Jurkat, Clone E6-1 (cell line): ENCODE data around the gene DCTN2.
"Not testable (repeated sequence)": the region's sequence is repeated elsewhere in the genome, so short reads cannot be mapped to it uniquely, and the experiment has no call there.

ENCODE experiments used
- DNase-seq: peaks from one replicate; pipeline ENCODE4 v3.0.0-alpha.2; 2011; ENCODE audit warnings: low read depth, low spot score
- H3K4me3 ChIP-seq: 2 replicates; pipeline ENCODE4 v1.5.1; 2011; ENCODE audit warnings: mild to moderate bottlenecking, low read length, control low read depth, moderate library complexity

DCTN2 gene

DNA sequence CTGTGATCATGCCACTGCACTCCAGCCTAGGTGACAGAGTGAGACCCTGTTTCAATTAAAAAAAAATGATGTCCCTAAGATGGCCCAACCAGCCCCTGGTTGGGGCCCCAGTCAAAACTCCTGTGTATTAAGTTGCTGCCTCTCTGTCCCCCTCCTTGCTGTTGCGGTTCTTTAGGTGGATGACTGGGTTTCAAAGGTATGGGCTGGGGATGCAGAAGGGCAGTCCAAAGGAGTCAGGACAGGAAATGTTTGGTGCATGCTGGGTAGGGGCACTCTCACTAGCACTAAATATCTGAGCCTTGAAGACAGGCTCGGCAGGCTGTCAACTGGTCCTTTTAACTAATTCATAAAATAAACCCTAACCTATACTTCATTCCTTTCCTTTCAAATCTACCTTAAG lies 32.0 kb upstream of the DCTN2 start:
- DNase-seq: no peak
- no peak overlapping the region for H3K4me3 ChIP-seq

DNA sequence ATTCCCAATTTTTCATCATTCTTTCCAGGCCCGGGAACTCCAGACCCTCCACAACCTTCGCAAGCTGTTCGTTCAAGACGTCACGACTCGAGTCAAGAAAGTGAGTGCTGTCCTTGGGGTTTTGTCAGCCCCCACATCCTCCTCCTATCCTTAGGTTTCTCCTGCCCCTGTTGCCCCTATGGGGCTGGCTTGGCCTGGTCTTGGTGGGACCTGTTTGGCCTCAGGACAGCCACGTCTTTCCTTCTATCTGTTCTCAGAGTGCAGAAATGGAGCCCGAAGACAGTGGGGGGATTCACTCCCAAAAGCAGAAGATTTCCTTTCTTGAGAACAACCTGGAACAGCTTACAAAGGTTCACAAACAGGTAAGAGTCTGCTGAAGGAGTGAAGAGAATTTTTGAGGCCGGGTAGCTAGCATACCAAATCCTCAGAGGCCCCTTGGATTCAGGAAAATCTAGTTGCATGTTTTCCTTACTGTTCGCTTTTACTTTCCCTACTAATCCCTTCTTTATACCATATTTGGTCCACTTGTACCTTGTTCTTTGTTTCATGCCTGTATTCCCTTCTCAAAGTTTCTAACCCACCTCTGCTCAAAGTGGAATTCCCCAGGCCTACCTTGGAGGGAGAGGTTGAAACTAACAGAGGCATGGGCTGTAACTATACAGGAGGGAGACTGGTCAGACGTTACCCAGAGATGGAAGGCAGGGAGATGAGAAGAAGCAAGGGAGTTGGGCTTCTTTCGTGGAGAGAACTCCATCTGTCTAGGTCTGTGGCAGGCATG lies 31.2 kb upstream of the DCTN2 start:
- no peak for DNase-seq
- no peak overlapping the region for H3K4me3 ChIP-seq

GRCh38 chr12:57576613-57577160 lies 29.7 kb upstream of the DCTN2 start:
- DNase-seq: no peak
- no peak overlapping the region for H3K4me3 ChIP-seq

GRCh38 chr12:57575771-57576612 lies 29.0 kb upstream of the DCTN2 start:
- no peak overlapping the region for H3K4me3 ChIP-seq
- DNase-seq: no peak

DNA sequence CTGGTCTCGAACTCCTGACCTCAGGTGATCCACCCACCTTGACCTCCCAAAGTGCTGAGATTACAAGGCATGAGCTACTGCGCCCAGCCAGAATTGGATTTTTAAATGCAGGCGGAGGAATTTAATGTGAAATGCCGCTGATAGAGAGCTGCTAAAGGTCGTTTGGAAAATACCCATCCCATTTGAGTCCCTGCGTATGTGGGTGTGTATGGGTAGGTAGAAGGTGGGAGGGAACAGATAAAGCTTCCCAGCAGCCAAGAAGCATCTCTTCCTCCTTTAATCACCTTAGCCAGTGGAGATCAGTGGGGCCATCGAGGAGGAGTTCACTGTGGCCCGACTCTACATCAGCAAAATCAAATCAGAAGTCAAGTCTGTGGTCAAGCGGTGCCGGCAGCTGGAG lies 27.8 kb upstream of the DCTN2 start:
- DNase-seq: no peak
- H3K4me3 ChIP-seq: no peak overlapping the region

DNA sequence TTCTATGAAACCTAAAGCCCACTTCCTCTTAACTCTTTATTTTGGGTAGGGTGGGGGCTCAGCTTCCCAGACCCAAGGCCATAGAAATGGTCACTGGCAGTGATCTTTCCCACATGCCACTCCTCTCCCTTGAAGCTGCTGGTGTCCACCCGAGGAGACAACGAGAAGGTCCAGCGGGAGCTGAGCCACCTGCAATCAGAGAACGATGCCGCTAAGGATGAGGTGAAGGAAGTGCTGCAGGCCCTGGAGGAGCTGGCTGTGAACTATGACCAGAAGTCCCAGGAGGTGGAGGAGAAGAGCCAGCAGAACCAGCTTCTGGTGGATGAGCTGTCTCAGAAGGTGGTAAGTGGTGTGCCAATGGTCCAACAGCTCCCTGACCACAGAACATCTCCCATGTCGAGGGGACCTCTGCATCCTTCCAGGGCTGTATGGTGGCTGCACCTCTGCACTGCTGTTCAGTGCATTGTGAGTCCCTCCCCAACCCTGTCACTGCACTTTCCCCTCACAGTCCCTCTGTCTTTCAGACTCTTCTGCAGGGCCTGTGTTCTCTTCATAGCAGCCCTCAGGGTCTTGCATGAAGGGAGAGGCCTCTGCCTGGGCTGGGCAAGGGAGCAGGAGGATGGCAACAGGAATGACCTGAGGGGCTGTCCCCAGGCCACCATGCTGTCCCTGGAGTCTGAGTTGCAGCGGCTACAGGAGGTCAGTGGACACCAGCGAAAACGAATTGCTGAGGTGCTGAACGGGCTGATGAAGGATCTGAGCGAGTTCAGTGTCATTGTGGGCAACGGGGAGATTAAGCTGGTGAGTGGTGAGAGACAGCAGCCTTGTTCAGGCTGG lies 25.2 kb upstream of the DCTN2 start:
- no peak overlapping the region for H3K4me3 ChIP-seq
- no peak for DNase-seq

GRCh38 chr12:57570438-57570837 lies 23.4 kb upstream of the DCTN2 start:
- not testable (repeated sequence) for DNase-seq

DNA sequence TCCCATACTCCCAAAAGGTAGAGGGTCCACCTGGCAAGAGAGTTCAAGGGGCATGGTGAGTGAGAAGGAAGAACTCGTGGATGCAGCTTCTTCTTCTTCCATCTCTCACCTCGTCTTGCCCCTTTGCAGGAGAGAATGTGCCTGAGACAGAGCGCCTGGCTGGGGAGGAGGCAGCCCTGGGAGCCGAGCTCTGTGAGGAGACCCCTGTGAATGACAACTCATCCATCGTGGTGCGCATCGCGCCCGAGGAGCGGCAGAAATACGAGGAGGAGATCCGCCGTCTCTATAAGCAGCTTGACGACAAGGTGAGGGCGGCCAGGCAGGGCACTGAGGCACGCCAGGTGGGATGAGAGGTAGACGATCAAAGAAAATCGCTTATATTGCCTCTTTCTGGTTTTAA lies 22.9 kb upstream of the DCTN2 start:
- no peak for DNase-seq
- H3K4me3 ChIP-seq: no peak overlapping the region

More at GRCh38 chr12:57570438-57570837, 23.4 kb upstream of the DCTN2 start:
- H3K4me3 ChIP-seq: not testable (repeated sequence)

- DNase-seq: no peak
- H3K4me3 ChIP-seq: no peak overlapping the region
Measured at GRCh38 chr12:57568838-57569237, 21.8 kb upstream of the DCTN2 start.

- DNase-seq: no peak
- H3K4me3 ChIP-seq: no peak overlapping the region
Measured at GRCh38 chr12:57564178-57564740, 17.3 kb upstream of the DCTN2 start.

- H3K4me3 ChIP-seq: no peak overlapping the region
- DNase-seq: peak; percentile 19
Measured at GRCh38 chr12:57563358-57563757, 16.4 kb upstream of the DCTN2 start.

DNA sequence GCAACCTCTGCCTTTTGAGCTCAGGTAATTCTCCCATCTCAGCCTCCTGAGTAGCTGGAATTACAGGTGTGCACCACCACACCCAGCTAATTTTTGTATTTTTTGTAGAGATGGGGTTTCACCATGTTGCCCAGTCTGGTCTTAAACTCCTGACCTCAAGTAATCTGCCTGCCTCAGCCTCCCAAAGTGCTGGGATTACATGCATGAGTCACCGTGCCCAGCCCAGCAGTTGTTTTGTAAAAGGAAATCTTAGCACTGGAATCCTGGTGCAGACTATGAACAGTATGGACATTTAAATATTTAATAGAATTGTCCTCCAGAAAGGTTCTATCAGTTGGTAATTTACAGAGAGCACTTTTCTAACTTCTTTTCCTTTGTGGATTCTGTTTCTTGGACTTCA lies 14.1 kb upstream of the DCTN2 start:
- H3K4me3 ChIP-seq, DNase-seq: not testable (repeated sequence)

DNA sequence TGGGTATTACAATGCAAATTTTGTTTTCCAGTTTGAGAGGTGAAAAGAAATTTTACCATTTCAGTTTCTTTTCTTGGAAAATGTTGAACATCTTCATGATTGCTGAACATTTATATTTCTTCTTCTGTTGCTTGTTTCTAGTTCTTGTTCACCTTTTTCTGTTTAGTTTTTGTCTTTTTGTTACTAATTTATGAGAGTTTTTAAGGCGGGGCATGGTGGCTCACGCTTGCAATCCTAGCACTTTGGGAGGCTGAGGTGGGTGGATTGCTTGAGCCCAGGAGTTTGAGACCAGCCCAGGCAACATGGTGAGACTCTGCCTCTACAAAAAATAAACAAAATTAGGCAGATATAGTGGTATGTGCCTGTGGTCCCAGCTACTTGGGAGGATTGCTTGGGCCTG lies 13.5 kb upstream of the DCTN2 start:
- no peak for DNase-seq
- H3K4me3 ChIP-seq: no peak overlapping the region

DNA sequence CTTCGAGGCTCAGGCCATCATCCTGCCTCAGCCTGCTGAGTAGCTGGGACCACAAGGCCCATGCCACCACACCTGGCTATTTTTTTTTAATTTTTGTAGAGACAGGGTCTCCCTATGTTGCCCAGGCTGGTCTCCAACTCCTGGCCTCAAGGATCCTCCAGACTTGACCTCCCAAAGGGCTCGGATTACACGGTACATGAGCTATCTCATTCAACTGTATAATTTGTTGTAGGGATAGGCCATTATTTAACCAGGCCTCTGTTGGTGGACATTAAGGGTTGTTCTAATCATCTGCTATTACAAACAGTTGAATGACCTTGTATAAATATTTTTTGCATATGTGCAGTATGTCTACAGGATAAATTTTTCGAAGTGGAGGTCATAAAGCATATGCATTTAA lies 11.9 kb upstream of the DCTN2 start:
- no peak for DNase-seq
- no peak overlapping the region for H3K4me3 ChIP-seq

DNA sequence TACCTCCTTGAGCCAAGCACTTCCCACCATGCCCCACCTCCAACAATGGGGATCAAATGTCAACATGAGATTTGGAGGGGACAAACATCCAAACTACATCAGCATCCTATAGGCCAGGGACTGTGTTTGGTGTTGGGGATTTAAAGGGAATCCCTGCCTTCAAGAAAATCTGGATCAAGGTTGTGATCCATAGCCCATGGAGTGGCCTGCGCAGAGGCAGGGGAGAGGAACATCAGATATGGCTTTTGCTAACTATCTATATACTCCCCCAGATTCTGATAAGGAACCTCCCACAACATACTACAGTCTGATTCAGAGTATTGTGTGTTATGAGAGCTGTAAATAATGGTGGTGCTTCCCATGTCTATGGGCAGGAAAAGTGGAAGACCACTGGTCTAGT lies 7.9 kb upstream of the DCTN2 start:
- DNase-seq: no peak
- no peak overlapping the region for H3K4me3 ChIP-seq

DNA sequence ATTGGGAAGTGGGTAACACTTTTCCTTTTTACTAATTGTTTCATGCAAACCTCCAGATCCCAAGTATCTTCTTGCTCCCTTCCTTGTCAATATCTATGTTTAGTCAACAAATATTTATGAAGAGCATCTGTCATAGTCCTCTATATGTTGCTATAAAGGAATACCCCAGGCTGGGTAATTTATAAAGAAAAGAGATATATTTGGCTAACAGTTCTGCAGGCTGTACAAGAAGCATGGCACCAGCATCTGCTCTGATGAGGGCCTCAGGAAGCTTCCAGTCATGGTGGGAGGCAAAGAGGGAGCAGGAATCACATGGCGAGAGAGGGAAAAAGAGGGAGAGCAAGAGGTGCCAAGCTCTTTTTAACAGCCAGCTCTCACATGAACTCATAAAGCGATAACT lies 7.5 kb upstream of the DCTN2 start:
- H3K4me3 ChIP-seq: no peak overlapping the region
- DNase-seq: no peak

DNA sequence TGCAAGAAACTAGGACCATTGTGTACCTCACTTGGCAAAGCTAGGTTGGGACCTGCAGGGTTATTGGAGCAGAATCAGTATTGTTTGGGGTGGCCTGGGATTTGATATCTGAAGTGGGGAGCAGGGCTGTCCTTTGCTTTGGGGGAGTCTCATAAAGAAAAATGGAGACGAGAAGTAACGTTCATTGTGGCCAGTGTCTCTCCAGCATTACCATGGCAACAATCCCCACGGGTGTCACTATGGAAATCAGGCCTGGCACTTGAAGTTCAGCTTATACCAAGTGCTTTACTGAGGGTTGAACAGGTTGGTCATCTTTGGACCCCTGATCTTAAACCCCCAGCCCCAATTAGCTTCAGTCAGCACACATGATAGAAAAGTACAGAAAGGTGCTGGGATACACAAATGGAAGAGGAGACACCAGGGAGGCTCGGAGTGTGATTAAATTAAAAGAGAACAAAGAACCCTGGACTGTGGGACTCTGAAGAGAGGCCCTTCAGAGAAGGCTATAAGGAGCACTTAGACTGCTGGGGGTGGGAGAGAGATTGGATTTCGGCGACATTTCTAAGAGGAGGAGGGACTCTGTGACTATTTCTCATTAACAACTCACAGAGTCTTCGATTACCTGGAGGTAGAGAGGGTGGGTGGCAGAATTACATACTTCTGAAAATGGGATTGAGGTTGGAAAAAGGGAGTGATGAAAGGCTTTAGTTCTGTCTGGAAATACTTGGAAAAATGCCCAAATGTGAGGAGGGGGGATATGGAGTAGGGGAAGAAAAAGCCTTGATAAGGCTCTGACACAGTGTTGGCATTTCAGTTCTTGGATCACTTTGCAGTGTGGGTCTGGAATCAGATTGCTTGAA lies 6.6 kb upstream of the DCTN2 start:
- no peak for DNase-seq
- no peak overlapping the region for H3K4me3 ChIP-seq

- no peak overlapping the region for H3K4me3 ChIP-seq
- DNase-seq: no peak
Measured at GRCh38 chr12:57552835-57553313, 5.9 kb upstream of the DCTN2 start.
